Measurements from ENCODE around the gene DNAH3.

- TF ChIP-seq POLR2A (IDR thresholded peaks at IDR 0.05; ENCODE audit: low read length): no peak
- TF ChIP-seq GATA1 (IDR thresholded peaks at IDR 0.05; ENCODE audit: low read depth, low read length): no peak
Measured at GRCh38 chr16:20950294-20950693, 200.4 kb downstream of the DNAH3 start.

All from erythroblast (primary cell).